CMK (cell line): Measurements from ENCODE around the gene CCDC39.
"Not testable (repeated sequence)": the region's sequence is repeated elsewhere in the genome, so short reads cannot be mapped to it uniquely, and the experiment has no call there.

Source experiments
- DNase-seq: peaks from one replicate; pipeline ENCODE4 v3.0.0-alpha.2; 2010; ENCODE audit warnings: low read depth

CCDC39 gene

DNA sequence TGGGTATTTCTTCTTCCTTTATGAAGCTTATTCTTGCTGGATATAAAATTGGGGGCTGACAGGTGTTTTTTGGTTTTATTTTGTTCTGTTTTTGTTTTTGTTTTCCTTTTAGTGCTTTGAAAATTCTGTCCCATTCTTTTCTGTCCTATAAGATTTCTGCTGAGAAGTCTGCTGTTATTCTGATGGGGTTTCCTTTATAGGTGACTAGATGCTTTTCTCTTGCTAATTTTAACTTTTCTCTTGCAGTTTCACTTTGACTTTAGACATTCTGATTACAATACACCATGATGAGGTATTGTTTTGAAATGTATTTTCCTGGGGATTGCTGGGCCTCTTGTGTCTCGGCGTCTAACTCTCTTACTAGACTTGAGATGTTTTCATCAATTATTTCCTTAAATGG lies 54.6 kb downstream of the CCDC39 start:
- DNase-seq, result no peak

DNA sequence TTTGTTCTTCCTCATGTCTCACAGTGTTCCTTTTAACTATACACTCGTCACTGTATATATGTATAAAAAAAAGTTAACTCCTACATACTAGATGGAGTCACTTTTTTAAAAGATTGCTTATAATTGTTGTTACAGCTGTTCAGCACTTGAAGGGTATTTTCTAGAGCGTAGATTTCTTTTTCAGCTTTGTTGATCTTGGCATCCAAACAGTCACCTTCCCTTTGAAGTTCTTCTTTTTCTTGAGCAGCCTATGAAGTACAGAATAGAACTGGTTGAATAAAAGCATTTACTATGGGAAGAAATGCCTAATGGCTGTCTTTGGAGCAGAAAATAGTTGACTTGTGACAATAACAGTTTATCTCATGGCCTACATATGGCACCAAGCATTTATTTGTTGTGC lies 59.6 kb downstream of the CCDC39 start:
- no peak for DNase-seq

DNA sequence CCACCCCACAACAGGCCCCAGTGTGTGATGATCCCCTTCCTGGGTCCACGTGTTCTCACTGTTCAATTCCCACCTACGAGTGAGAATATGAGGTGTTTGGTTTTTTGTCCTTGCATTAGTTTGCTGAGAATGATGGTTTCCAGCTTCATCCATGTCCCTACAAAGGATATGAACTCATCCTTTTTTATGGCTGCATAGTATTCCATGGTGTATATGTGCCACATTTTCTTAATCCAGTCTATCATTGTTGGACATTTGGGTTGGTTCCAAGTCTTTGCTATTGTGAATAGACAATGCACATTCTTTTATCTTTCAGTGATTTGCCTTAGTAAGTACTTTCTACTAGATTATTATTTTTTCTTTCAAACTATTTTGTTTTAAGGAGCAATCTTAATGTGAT lies 60.7 kb downstream of the CCDC39 start:
- DNase-seq, result not testable (repeated sequence)

DNA sequence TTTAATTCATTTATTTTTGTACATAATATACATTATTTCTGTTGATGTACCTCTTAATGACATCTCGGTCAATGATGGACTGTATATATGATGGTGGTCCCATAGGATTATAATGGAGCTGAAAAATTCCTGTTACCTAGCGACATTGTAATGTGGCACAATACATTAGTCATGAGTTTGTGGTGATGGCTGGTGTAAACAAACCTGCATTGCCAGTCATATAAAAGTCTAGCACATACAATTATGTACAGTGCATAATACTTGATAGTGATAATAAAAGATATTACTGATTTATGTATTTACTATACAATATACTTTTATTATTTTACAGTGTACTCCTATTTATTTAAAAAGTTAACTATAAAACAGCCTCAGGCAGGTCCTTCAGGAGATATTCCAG lies 62.2 kb downstream of the CCDC39 start:
- no peak for DNase-seq

DNA sequence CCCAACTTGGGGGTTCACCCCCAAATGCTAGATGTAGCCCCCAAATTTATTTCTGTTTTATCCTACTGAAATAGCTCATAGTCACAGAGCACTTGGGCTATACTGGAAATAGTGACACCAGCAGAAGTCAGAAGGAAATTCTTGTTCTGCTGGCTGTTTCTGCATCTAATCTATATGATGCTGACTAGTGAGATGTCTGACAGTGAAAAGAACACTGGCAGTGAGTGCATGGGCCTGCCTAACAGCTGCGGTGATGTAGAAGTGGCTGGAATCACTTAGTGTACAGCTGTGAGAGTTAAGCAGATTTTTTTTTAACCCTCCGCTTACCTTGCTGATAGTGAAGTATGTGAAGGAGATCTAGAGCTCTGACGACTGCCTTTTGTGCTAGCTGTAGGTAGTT lies 63.3 kb downstream of the CCDC39 start:
- DNase-seq, result no peak

DNA sequence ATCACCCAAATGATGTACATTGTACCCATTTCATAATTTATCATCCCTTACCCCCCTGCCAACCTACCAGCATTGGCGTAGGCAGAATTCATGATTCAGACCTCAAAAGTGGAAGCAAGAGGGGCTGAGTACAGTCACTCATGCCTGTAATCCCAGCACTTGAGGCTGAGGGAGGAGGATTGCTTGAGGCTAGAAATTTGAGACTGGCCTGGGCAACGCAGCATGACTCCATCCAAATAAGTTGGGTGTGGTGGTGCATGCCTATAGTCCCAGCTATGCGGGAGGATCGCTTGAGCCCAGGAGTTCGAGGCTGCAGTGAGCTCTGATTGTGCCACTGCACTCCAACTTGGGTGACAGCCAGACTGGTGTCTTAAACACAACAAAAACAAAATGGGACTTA lies 66.9 kb downstream of the CCDC39 start:
- no peak for DNase-seq

DNA sequence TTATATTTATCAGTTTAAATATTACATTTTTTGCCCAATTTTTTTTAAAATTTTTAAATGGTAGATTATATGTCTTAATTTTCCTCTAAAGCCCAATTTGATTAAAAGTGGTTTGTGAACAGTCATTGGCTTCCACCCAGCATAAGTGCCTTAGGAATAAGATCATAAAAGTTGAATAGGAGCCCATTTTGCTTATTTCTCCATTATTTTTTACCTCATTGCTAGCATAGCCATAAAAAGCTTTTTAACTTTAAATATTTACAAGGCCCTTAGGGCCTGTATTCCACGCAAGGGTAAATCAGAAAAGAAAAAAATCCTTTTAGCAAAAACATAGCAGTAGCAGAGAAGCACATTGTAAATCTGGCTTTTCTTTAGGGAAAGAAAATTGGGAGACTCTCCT lies 68.3 kb downstream of the CCDC39 start:
- no peak for DNase-seq

DNA sequence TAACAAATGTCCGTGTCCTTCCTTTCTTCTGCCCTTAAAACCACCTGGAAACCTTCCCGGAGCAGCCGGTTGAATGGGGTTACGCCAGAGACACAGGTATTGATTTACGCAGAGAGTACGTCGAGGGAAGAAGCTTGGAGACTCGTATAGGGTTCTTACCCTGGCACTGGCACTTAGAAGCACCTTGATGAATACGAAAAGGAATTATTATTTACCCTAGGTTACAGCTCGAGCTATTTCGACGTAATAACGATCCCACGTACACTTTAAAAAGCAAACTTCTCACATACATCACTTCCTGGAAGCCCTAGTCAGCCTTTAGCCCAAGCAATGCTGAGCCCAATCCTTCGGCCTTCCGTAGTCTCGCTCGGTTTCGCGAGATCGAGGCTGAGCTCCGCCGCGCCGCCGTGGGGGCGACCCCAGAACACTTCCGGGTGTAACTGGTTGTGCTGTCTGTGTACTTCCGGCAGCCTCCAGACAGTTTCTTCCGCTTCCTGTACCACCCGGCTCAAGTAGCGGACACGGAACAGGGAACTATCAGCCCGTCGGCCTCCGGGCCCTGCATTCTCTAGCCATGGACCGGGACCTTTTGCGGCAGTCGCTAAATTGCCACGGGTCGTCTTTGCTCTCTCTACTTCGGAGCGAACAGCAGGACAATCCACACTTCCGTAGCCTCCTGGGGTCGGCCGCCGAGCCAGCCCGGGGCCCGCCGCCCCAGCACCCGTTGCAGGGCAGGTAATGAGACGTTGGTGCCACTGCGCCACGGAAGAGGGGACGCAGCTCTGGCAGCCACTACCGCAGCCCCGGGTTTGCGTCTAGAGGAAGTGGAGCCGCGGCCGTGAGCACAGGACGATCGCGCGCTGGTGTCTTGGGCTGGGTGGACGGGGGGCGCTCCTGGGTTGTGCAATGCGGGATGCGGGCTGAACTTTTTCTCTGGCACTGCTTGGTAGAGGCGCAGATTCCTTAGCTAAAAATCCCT lies 77.3 kb downstream of the CCDC39 start, which contains the start of gene TTC14:
Gene TTC14, plus strand, starts transcription at position 476 of the 979 bp plus-strand sequence. Its CDS starts 99 bp downstream, at position 575.
- peak; percentile 86 for DNase-seq

DNA sequence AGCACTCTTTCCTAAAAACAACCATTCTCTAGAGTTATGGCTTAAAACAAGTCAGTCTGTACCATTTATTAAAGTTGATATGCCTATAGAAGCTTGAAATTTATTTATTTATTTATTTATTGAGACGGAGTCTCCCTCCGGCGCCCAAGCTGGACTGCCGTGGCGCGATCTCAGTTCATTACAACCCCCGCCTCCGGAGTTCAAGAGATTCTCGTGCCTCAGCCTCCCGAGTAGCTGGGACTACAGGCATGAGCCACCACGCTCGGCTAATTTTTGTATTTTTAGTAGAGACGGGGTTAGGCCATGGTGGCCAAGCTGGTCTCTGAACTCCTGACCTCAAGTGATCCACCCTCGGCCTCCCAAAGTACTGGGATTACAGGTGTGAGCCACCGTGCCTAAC lies 78.8 kb downstream of the CCDC39 start:
- no peak for DNase-seq

DNA sequence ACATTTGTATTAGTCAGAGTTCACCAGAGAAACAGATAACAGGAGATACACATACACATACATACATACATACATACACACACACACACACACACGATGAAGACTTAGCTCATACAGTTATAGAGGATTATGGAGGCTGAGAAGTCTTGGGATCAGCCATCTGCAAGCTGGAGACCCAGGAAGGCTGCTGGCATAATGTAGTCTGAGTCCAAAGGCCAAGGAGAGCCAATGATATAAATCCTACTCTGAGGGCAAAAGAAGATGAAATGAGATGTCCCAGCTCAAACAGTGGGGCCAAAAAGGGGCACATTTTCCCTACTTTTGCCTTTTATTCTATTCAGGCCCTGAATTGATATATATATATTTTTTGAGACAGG lies 83.7 kb downstream of the CCDC39 start:
- DNase-seq, result no peak

DNA sequence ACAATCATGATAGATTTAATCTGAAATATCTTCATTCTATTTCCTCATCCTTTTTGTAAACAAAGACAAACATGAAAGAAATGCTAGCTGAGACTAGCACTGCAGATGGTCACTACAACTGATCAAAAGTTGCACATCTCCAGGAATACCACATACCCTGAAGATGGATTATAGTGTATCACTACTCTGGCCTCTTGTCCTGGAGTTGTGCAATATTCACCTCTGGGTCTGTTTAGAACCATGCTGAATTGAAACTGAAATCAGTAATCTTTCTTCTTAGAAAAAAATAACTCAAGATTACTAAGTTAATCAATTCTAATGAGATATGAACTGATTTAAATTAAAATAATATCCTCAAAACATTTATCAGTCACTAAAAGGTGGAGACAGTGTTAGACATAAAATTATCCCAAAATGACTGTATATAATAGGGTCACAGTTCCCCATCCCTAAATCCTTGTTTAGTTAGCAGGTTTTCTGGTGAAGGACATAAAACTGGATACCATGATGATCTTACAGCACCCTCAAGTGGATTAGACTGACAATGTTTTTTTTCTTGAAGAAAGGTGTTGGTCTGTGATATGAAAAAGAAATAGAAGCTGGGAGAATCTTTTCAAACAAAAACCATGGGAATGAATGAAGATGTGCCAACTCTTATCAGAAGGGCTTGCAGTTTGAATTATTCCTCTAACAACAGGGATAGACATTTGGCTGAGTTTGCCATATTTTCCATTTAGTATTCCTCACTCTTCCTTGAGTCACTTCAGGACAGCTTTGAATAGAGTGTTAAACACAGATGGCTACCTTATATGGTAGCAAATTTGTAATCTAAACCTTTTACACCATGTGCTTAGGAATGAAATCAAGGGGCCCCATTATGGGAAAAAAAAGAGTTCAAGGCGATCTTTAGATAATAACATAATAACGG lies 84.4 kb downstream of the CCDC39 start:
- no peak for DNase-seq

DNA sequence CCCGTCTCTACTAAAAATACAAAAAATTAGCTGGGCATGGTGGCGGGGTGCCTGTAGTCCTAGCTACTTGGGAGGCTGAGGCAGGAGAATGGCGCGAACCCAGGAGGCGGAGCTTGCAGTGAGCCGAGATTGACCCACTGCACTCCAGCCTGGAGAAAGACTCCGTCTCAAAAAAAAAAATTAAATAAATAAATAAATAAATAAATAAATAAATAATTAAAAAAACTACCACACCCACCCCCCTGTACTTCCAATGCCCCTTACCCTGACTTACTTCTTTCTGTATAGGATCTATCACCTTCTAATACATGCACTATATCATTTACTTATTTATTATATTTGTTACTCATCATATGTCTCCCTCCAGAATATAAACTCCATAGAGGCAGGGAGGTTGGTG lies 85.7 kb downstream of the CCDC39 start:
- DNase-seq, result not testable (repeated sequence)

DNA sequence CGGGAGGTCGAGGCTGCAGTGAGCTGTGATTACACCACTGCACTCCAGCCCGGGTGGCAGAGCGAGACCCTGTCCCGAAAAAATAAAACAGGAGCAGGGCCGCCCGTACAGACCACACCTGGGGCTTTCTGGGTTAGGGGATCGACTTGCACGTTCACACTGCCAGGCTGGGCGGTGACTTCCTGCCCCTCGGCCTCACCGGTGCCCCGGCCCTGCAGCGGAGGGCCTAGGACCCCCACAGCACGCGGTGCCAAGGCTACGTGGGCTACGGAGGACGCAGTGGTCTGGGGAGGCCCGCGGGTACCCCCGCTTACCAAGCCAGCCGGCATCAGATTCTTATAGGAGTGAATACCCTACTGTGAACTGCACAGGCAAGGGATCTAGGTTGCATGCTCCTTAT lies 88.9 kb downstream of the CCDC39 start:
- no peak for DNase-seq

DNA sequence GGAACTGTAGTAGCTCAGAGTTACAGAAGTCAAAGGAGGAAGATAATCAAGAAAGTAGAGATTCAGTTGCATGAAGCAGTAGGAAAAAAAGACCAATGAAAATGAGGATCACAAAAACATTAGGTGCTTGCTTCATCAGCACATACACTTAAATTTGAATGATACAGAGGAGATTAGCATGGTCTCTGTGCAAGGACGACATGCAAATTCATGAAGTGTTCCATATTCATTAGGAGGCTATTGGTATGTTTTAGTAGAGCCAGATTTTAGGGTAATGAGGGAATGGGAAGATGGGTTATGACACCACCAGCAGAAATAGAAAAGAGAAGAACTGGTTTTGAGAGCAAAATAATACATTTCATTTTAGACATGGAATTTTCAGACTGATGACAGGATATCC lies 98.4 kb downstream of the CCDC39 start:
- DNase-seq, result no peak

DNA sequence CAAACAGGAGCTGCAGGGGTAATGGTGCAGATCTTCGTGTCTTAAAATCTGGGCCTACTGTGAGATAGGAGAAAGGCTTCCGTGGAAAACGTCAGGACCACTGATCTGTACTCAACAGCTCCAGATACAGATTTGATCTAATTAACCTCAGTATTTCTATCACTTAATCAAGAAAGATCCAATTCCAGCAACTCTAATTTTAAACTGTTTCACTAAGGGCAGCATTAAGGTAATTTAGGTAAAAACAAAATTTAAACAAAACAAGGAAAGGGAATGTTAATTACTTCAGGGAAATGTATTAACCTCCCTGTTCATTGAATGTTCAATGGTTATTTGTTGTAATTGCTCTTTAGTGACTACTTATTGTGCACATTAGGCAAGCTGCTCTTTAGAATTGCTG lies 103.7 kb downstream of the CCDC39 start:
- DNase-seq, result no peak

DNA sequence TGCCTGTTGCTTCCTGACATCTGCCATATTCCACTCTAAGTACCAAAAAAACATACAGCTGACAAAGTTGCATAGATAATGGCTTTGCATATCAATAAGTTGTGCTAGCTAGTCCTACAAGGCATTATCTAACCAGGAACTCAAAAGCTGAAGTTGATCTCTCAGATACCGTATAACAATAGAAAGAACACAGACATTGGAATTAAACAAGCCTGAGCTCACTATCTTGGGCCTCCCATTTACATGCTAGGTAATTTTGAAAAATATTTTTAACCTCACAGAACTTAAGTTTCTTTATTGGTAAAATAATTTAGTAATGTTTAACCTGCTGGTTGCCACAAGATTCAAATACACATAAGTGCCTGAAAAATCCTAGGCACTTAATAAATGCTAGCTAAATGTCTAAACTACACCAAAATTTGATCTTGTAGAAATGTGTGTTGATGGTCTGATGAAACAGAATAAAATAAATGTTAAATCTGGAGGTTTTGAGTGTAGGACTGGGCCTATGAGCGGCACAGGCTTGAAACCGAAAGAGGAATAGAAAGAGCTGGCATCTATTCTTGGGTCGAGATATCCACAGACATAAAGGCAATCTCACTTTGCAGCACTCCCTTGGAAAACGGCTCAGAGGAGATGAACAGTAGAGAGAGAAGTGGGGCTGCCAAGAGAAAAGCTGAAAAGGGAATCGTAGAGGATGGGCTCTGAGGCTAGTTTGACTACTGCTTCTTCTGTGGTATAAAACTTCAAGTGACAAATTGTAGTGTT lies 107.3 kb downstream of the CCDC39 start:
- no peak for DNase-seq

DNA sequence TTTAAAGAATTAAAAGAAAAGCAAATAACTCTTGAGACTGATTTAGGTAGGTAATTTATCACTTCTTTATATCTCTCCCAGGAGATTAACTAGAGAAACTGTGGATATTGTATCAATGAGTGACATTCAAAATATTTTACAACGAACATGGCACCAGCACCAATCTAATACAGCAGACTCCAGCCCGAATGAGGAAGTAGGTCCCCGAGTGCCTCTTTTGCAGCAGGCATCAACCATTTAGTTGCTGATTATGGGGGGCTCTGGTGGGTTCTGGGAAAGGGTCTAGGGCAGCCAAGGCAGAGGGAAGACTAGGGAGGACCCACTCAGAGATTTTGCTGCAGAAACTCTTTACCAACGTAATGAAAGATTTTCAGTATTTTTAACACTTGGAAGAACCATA lies 109.1 kb downstream of the CCDC39 start:
- DNase-seq, result no peak

DNA sequence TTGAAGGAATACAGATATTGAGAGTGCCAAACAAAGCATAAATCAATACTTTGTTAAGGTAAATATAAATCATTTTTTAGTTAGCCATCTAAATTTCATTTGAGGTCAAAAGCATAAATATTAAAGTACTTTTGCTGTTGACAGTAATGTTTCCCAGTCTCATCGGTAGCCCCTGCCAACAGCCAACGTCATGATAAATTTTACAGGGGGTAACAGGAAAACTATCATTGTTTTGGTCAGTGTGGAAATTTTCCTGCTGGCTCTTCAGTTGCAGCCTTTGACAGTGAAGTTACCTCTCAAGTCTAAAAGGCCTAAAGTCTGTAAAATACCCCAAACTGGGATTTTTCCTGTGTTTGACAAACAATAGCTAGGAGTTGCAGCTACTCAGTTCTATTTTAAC lies 114.6 kb downstream of the CCDC39 start:
- no peak for DNase-seq
